ENCODE data around the gene FGD3.

FGD3 gene

GRCh38 chr9:92960561-92961290 is 13.4 kb downstream of the FGD3 start:
- no peak for DNase-seq
- ATAC-seq = no peak

GRCh38 chr9:92961627-92962302 is 14.4 kb downstream of the FGD3 start:
- DNase-seq (peak; percentile 62), ATAC-seq (peak; percentile 44)

GRCh38 chr9:92962303-92962649 is 15.0 kb downstream of the FGD3 start:
- ATAC-seq = no peak
- DNase-seq = peak; percentile 3

GRCh38 chr9:92962846-92963245 is 15.5 kb downstream of the FGD3 start:
- ATAC-seq (no peak), DNase-seq (no peak)

GRCh38 chr9:92963831-92964606 is 16.7 kb downstream of the FGD3 start:
- DNase-seq (peak; percentile 71), ATAC-seq (peak; percentile 55)

- DNase-seq (peak; percentile 37), ATAC-seq (no peak)
Observed at GRCh38 chr9:92964607-92965060, 17.3 kb downstream of the FGD3 start.

- ATAC-seq (no peak), DNase-seq (peak; percentile 52)
Observed at GRCh38 chr9:92965061-92965758, 17.9 kb downstream of the FGD3 start.

- ATAC-seq = no peak
- no peak for DNase-seq
Observed at GRCh38 chr9:92965759-92966517, 18.6 kb downstream of the FGD3 start.

GRCh38 chr9:92966518-92966800 is 19.1 kb downstream of the FGD3 start:
- no peak for ATAC-seq
- DNase-seq = no peak

- DNase-seq (peak; percentile 46), ATAC-seq (no peak)
Observed at GRCh38 chr9:92968081-92968480, 20.8 kb downstream of the FGD3 start.

- DNase-seq = no peak
- no peak for ATAC-seq
Observed at GRCh38 chr9:92969516-92970466, 22.5 kb downstream of the FGD3 start.

- DNase-seq (no peak), ATAC-seq (peak; percentile 35)
Observed at GRCh38 chr9:92970467-92970923, 23.2 kb downstream of the FGD3 start.

GRCh38 chr9:92971121-92971520 is 23.8 kb downstream of the FGD3 start:
- ATAC-seq (no peak), DNase-seq (no peak)

- ATAC-seq (no peak), DNase-seq (no peak)
Observed at GRCh38 chr9:92971776-92972175, 24.5 kb downstream of the FGD3 start.

GRCh38 chr9:92973700-92974099 is 26.4 kb downstream of the FGD3 start:
- ATAC-seq (no peak), DNase-seq (no peak)

- ATAC-seq (no peak), DNase-seq (no peak)
Observed at GRCh38 chr9:92974161-92974661, 26.9 kb downstream of the FGD3 start.

- ATAC-seq (no peak), DNase-seq (no peak)
Observed at GRCh38 chr9:92974761-92975755, 27.7 kb downstream of the FGD3 start.

- no peak for ATAC-seq
- no peak for DNase-seq
Observed at GRCh38 chr9:92976431-92976830, 29.1 kb downstream of the FGD3 start.

GRCh38 chr9:92977279-92977678 is 30.0 kb downstream of the FGD3 start:
- no peak for ATAC-seq
- DNase-seq = no peak
